MM.1S (cell line): ENCODE data around the gene PPIG.

Experiments
- DNase-seq: peaks from one replicate; pipeline ENCODE4 v3.0.0-alpha.2; 2015
- H2AFZ ChIP-seq: fragments of 300-600 bp; sonication (generic); 2 replicates; pipeline ENCODE4 v1.6.0; 2016; ENCODE audit warnings: antibody characterized with exemption, low read length
- H3F3A ChIP-seq: fragments of 300-600 bp; sonication (generic); 2 replicates; pipeline ENCODE4 v1.6.1; 2016; ENCODE audit warnings: mild to moderate bottlenecking, antibody characterized with exemption, low read length, moderate library complexity, mixed read lengths; ENCODE audit not compliant: insufficient read depth
- H3K27ac ChIP-seq: fragments of 300-600 bp; sonication (generic); 2 replicates; pipeline ENCODE4 v1.5.1; 2016; ENCODE audit warnings: mild to moderate bottlenecking, low read length
- H3K27me3 ChIP-seq: fragments of 300-600 bp; sonication (generic); replicated peaks from 2 replicates; pipeline ENCODE4 v1.6.0; 2016; ENCODE audit warnings: low read length; ENCODE audit not compliant: insufficient read depth
- H3K36me3 ChIP-seq: fragments of 300-600 bp; sonication (generic); replicated peaks from 2 replicates; pipeline ENCODE4 v1.6.1; 2016; ENCODE audit warnings: mild to moderate bottlenecking, low read length, mixed read lengths; ENCODE audit not compliant: insufficient read depth
- H3K4me1 ChIP-seq: fragments of 300-600 bp; sonication (generic); 2 replicates; pipeline ENCODE4 v1.6.1; 2016; ENCODE audit warnings: low read length, mixed read lengths
- H3K4me2 ChIP-seq: fragments of 300-600 bp; sonication (generic); 2 replicates; pipeline ENCODE4 v1.6.0; 2016; ENCODE audit warnings: low read depth, low read length
- H3K4me3 ChIP-seq: fragments of 300-600 bp; sonication (generic); 2 replicates; pipeline ENCODE4 v1.5.1; 2016; ENCODE audit warnings: low read length, mixed read lengths
- H3K79me2 ChIP-seq: fragments of 300-600 bp; sonication (generic); 2 replicates; pipeline ENCODE4 v1.6.1; 2016; ENCODE audit warnings: mixed run types, low read length, mixed read lengths
- H3K9ac ChIP-seq: fragments of 300-600 bp; sonication (generic); 2 replicates; pipeline ENCODE4 v1.6.1; 2016; ENCODE audit warnings: low read length, mixed read lengths
- H3K9me2 ChIP-seq: fragments of 300-600 bp; sonication (generic); replicated peaks from 2 replicates; pipeline ENCODE4 v1.6.1; 2016; ENCODE audit warnings: mild to moderate bottlenecking, low read length, mixed read lengths; ENCODE audit not compliant: insufficient read depth
- H3K9me3 ChIP-seq: fragments of 300-600 bp; sonication (generic); replicated peaks from 2 replicates; pipeline ENCODE4 v1.6.1; 2016; ENCODE audit warnings: mild to moderate bottlenecking, low read length, mixed read lengths; ENCODE audit not compliant: insufficient read depth
- H4K20me1 ChIP-seq: fragments of 300-600 bp; sonication (generic); 2 replicates; pipeline ENCODE4 v1.6.1; 2016; ENCODE audit warnings: mild to moderate bottlenecking, low read length, moderate library complexity, mixed read lengths; ENCODE audit not compliant: insufficient read depth
- EZH2 ChIP-seq: fragments of 300-600 bp; sonication (generic); optimal IDR thresholded peaks from 2 replicates; pipeline ENCODE3; 2017; ENCODE audit warnings: low read depth, mild to moderate bottlenecking, antibody characterized with exemption, low read length, mixed read lengths
- EZH2phosphoT487 ChIP-seq: fragments of 300-600 bp; sonication (generic); IDR thresholded peaks from 2 replicates; pipeline ENCODE4 v1.6.1; 2018; ENCODE audit warnings: antibody characterized with exemption, low read length
- TF ChIP-seq, protein P1 (sequence below): fragments of 300-600 bp; sonication (generic); IDR thresholded peaks from 2 replicates; pipeline ENCODE4 v1.5.1; 2016; ENCODE audit warnings: antibody characterized with exemption, low read length, mixed read lengths

Gene PPIG

DNA sequence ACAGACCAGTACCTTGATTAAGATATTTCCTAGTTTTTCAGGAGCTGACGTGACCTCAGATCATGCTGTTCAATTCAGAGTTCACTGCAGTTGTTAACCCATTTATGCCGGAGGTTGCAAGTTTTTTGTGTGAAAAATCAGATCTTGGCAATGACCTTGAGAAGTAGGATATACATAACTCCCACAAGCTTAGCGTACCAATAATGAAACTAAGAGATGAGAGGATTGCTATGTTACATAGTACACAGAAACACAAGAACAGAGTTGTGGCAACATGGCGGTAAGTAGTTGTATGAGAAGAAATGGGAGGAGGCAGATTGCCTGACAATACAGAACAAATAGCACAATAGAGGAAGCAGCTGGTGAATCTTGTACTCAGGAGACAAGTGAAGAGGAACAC is 39.1 kb downstream of the PPIG start:
- no peak overlapping the region for H2AFZ ChIP-seq
- H3F3A ChIP-seq, result no peaks in the 10 kb centered on the region
- H3K27ac ChIP-seq, result no peak overlapping the region
- H3K36me3 ChIP-seq, result peaks cover 19% of the 10 kb centered on the region
- H3K4me1 ChIP-seq, result no peaks in the 10 kb centered on the region
- H3K9me2 ChIP-seq, result no peaks in the 10 kb centered on the region
- no peak for DNase-seq
- H3K4me2 ChIP-seq, result no peak overlapping the region
- no peak overlapping the region for H3K4me3 ChIP-seq
- no peak overlapping the region for H3K9ac ChIP-seq
- no peaks in the 10 kb centered on the region for H3K27me3 ChIP-seq
- H3K79me2 ChIP-seq, result peaks cover 19% of the 10 kb centered on the region
- H4K20me1 ChIP-seq, result no peaks in the 10 kb centered on the region
- H3K9me3 ChIP-seq, result no peaks in the 10 kb centered on the region
- TF ChIP-seq EZH2 (no peak), EZH2phosphoT487 (no peak)
- TF ChIP-seq, protein P1, sequence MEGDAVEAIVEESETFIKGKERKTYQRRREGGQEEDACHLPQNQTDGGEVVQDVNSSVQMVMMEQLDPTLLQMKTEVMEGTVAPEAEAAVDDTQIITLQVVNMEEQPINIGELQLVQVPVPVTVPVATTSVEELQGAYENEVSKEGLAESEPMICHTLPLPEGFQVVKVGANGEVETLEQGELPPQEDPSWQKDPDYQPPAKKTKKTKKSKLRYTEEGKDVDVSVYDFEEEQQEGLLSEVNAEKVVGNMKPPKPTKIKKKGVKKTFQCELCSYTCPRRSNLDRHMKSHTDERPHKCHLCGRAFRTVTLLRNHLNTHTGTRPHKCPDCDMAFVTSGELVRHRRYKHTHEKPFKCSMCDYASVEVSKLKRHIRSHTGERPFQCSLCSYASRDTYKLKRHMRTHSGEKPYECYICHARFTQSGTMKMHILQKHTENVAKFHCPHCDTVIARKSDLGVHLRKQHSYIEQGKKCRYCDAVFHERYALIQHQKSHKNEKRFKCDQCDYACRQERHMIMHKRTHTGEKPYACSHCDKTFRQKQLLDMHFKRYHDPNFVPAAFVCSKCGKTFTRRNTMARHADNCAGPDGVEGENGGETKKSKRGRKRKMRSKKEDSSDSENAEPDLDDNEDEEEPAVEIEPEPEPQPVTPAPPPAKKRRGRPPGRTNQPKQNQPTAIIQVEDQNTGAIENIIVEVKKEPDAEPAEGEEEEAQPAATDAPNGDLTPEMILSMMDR, result no peak

DNA sequence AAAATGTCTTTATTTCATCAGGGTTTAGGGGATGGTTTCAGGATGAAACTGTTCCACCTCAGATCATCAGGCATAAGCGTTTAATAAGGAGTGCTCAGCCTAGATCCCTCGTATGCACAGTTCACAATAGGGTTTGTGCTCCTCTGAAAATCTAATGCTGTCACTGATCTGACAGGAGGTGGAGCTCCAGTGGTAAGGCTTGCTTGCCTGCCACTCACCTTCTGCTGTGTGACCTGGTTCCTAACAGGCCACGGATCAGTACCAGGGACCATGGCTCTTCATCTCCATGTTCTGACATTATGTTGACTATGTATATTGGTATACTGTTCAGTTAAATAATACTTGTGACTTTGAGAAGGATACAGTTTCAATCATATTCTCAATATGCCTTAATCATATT is 41.6 kb downstream of the PPIG start:
- DNase-seq, result no peak
- H2AFZ ChIP-seq, result no peak overlapping the region
- H3K27me3 ChIP-seq, result no peaks in the 10 kb centered on the region
- H3K4me1 ChIP-seq, result no peaks in the 10 kb centered on the region
- H3K9me3 ChIP-seq, result no peaks in the 10 kb centered on the region
- H3K4me3 ChIP-seq, result no peak overlapping the region
- H4K20me1 ChIP-seq, result no peaks in the 10 kb centered on the region; the same call in 1 of the 2 replicates
- no peaks in the 10 kb centered on the region for H3F3A ChIP-seq
- H3K36me3 ChIP-seq, result peaks cover 16% of the 10 kb centered on the region
- H3K9me2 ChIP-seq, result no peaks in the 10 kb centered on the region
- H3K79me2 ChIP-seq, result peaks cover 6% of the 10 kb centered on the region; the same call in 1 of the 2 replicates
- H3K27ac ChIP-seq, result no peak overlapping the region
- H3K9ac ChIP-seq, result no peak overlapping the region
- TF ChIP-seq EZH2, result no peak
- no peak for TF ChIP-seq EZH2phosphoT487
- TF ChIP-seq, protein P1, result no peak
- no peak overlapping the region for H3K4me2 ChIP-seq

DNA sequence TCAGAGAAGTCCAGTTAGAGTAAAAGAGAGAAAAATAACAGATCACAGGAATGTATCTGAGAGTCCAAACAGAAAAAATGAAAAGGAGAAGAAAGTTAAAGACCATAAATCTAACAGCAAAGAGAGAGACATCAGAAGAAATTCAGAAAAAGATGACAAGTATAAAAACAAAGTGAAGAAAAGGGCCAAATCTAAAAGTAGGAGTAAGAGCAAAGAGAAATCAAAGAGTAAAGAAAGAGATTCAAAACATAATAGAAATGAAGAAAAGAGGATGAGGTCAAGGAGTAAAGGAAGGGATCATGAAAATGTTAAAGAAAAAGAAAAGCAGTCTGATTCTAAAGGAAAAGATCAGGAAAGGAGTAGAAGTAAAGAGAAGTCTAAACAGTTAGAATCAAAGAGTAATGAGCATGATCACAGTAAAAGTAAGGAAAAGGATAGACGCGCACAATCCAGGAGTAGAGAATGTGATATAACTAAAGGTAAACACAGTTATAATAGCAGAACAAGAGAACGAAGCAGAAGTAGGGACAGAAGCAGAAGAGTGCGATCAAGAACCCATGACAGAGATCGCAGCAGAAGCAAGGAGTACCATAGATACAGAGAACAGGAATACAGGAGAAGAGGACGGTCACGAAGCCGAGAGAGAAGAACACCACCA is 52.4 kb downstream of the PPIG start:
- Histone ChIP-seq H3K4me3 (no peak overlapping the region), H3K27ac (no peak overlapping the region), H3K9me2 (no peaks in the 10 kb centered on the region), H3K27me3 (no peaks in the 10 kb centered on the region), H3K4me1 (no peaks in the 10 kb centered on the region), H3K9me3 (no peaks in the 10 kb centered on the region), H3K36me3 (peaks cover 5% of the 10 kb centered on the region; the same call in 1 of the 2 replicates), H2AFZ (no peak overlapping the region), H3K79me2 (no peaks in the 10 kb centered on the region), H3K9ac (no peak overlapping the region), H4K20me1 (no peaks in the 10 kb centered on the region), H3F3A (no peaks in the 10 kb centered on the region), H3K4me2 (no peak overlapping the region)
- TF ChIP-seq, protein P1, result no peak
- no peak for DNase-seq
